ENCODE data around the gene COG5.
"Not testable (repeated sequence)": the region's sequence is repeated elsewhere in the genome, so short reads cannot be mapped to it uniquely, and the experiment has no call there.

Gene COG5

DNA sequence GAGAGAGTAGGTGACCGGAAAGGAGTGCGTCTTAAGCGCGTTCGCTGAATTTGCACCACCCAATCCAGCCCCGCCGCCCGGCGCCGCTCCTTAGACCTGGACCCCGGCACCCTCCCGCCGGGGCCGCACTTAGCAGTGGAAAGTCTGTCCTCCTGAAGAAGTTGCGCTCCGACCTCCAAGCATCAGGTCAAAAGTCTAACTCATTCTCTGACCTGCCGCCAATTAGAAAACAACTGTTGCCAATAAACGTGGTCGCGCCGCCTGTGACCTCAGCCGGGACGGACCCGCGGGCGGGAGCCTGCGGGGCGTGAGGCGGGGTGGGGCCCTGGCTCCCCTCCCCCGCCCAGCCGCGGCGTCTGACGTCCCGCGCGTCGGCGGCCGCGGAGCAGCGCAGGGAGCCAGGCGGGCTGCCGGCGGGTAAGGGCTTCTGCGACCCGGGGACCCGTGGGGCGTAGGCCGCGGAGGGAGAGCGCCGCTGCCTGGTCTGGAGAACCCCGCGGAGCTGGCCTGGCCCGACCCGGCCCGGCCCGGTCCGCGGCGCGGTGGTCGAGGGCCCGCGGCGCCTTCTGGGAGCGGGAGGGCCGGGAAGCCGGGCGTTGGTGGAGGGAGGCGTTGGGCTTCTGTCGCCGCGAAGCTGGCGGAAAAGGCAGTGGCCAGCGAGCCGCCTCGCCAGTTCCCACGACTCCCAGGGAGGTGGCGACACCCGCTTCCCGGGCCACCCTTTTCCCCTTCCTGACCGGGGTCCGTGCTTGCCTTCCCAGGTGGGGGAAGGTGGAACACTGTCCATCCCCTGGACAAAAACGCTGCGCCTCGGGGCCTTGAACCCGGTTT is 16.4 kb upstream of the COG5 start, which contains the start of gene BCAP29:
BCAP29 (plus strand) TSS at position 362 of the 831 bp plus-strand sequence. CDS start 527 bp downstream, outside the sequence.
- peak; percentile 86 for DNase-seq

DNA sequence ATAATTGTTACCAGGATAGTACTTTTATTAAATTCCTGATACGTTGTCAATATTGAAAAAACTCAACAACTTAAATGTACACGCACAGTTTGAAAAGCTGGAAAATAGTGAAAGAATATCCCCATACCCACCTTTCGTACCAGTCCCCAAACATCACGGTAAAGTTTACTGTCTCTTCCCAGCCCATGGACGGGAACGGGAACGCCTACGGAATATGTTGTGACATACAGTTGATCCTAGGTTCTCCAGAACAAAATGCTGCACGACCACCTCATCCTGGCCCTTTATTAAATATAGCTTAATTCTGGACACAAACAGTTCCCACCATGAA is 15.8 kb upstream of the COG5 start:
- no peak for DNase-seq

GRCh38 chr7:107573537-107573936 is 9.8 kb upstream of the COG5 start:
- no peak for DNase-seq

DNA sequence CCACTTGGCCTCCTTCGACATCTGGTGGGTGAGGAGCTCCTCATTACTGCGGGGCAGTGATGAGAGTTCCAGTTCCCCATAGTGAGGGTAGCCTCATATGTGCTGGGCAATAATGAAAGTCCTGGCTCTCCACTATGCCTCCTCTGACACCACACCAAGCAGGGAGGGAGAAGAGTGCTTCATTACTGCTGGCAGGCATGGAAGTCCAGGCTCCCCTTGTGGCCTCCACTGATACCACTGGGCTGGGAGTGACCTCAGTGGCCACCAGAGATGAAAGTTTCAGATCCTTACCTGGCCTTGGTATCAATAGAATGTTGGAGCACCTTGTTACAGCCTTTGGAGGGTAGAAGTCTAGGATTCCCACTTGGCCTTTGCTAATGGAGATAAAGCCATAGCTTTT is 6.6 kb upstream of the COG5 start:
- DNase-seq = no peak

DNA sequence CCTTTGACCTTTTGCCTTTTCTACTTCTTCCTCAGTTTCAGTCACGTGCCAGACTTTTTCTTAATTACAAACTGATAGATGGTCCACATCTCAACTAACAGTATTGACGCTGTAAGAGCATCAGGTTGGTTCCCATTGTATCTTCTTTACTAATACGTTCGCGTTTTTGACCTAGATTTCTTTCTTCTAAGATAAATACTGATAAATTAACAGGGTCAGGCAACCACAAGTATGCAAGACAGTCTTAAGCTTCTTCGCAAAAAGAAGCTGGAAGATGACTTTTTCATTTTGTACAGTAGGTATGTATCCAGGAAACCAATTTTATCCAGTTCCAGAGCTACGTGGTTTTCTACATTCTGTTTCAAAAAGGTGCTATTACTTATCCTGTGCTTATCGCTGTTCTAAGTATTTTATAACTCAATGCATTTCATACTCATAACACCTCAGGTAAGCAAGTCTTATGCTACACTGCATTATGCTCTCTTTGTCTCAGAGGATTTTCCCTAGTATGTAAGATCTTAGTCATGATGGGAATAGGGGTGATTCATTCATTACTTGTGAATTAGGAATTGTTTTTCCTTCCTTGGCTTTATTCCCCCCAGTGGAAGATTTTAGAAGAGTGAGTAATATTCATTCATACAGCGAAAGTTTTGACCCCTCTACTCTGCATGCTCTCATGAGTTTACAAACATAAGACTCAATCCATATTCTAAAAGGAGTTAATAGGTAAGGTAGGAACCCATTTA is 1.0 kb upstream of the COG5 start:
- no peak for DNase-seq

GRCh38 chr7:107563081-107563774 is 492 bp downstream of the COG5 start:
- peak; percentile 79 for DNase-seq

GRCh38 chr7:107560898-107561516 is 2.7 kb downstream of the COG5 start:
- peak; percentile 62 for DNase-seq

DNA sequence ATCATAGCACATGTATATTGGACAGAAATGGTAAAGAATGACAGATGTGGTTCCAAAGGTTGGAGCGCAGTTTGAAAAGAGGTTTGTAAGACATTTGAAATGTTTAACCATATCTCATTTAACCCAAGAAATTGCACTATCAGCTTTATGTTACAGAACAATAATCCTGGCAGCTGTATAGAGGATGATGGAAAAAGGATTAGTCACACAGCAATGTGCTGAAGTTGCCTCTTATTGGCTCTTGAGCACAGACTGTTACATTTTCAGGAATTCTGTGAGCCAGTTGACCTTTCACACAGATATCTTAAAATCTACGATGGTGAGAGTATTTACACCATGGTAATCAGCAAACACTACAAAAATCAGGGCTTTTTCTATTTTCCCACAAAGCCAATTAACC is 3.9 kb downstream of the COG5 start:
- peak; percentile 7 for DNase-seq

- no peak for DNase-seq
Measured at GRCh38 chr7:107555893-107556292, 7.8 kb downstream of the COG5 start.

GRCh38 chr7:107551936-107552335 is 11.8 kb downstream of the COG5 start:
- DNase-seq = no peak

DNA sequence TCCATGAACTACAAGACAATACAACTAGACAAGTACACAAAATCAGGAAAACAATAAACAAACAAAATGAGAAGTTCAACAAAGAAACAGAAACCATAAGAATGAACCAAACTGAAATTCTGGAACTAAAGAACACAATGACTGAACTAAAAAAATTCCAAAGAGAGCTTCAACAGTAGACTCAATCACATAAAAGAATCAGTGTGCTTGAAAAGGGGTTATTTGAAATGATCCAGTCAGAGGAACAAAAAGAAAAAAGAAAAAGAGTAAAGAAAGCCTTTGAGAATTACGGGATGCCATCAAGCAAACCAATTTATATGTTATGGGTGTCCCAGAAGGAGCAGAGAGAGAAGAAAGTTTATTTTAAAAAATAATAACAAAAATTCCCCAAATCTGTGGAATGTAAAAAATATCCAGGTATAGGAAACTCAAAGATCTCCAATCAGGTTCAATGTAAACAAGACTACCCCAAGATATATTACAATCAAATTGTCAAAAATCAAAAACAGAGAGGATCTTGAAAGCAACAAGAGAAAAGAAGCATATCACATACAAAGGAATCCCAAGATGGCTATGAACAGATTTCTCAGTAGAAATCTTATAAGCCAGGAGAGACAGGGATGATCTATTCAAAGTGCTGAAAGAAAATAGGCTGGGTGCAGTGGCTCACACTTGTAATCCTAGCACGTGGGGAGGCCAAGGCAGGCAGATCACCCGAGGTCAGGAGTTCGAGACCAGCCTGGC is 18.7 kb downstream of the COG5 start:
- no peak for DNase-seq

GRCh38 chr7:107543338-107543993 is 20.3 kb downstream of the COG5 start:
- no peak for DNase-seq

DNA sequence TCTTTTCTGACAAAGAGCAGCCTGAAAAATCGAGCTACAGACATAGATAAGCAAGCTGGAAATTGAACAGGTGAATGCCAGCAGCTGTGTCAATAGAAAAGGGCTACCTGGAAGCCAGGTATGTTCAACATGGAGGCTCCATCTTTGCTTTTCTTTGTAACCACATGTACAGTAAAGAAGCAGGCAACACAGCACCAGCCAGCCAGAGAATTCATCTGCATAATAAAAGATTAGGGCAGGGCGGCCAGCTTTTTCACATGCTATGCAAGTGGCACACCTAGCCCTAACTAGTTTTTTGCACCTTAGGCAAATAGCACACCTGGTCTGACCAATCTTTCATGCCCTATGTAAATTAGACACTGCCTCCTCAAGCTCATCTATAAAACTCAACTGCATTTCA is 25.7 kb downstream of the COG5 start:
- no peak for DNase-seq

- not testable (repeated sequence) for DNase-seq
Measured at GRCh38 chr7:107537228-107537627, 26.5 kb downstream of the COG5 start.

DNA sequence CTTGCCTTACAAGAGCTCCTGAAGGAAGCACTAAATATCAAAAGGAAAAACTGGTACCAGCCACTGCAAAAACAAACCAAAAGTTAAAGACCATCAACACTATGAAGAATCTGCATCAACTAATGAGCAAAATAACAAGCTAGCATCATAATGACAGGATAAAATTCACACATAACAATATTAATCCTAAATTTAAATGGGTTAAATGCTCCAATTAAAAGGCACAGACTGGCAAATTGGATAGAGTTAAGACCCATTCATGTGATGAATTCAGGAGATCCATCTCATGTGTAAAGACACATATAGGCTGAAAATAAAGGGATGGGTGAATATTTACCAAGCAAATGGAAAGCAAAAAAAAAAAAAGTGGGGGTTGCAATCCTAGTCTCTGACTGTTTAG is 29.6 kb downstream of the COG5 start:
- no peak for DNase-seq

- DNase-seq = peak; percentile 1
Measured at GRCh38 chr7:107530751-107531150, 33.0 kb downstream of the COG5 start.

- no peak for DNase-seq
Measured at GRCh38 chr7:107528461-107528860, 35.3 kb downstream of the COG5 start.

DNA sequence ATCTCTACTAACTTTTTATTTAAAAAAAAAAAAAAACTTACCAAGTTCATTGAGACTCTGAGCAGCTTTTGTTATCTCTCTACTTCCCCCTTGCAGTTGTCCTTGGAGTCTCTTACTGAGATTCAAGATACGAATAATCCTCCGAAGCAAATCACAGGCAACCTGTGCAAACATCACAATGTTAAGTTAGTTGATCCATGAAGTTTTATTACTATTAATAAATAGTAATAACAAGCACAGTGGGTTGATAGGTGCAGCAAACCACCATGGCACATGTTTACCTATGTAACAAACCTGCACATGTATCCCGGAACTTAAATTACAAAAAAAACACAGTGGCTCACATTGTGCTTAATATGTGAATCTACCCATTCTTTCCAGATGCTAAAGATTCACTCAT is 36.5 kb downstream of the COG5 start:
- DNase-seq = no peak

DNA sequence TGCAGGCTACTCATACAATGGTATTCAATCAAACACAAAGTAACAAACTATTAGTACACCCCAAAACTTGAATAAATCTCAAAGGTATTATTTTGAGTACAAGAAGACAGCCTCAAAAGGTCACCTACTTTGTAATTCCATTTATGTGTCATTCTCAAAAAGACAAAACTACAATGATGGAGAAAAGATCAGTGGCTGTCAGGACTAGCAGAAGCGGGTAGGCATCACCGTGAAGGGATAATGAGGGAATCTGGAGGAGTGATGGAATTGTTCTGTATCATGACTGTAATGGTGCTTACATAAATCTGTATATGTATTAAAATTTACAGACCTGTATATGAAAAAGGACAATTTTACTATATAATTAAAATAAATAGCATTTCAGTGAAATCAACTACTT is 37.0 kb downstream of the COG5 start:
- DNase-seq = no peak

GRCh38 chr7:107506674-107507339 is 56.9 kb downstream of the COG5 start:
- peak; percentile 39 for DNase-seq

- no peak for DNase-seq
Measured at GRCh38 chr7:107505997-107506673, 57.6 kb downstream of the COG5 start.

Data from OCI-M1 (cell line).